Vagina (tissue), 2 donors: ENCODE results near the gene PECR. TPM values are rescaled to one million over a fixed set of nuclear protein-coding genes. Genes with fewer than 3 reads are reported as not detected.

Source experiments
- DNase-seq, 2 donors: peaks; one replicate each; pipeline ENCODE4 v3.0.0-alpha.2; 2017; ENCODE audit errors: extremely low spot score in 2 of 2
- H3K27ac ChIP-seq: fragments of 200-600 bp; sonication (generic); one replicate; pipeline ENCODE4 v1.5.1; 2019
- H3K27me3 ChIP-seq: fragments of 200-600 bp; sonication (generic); one replicate; pipeline ENCODE4 v1.5.1; 2019
- H3K36me3 ChIP-seq, 2 donors: fragments of 200-600 bp; sonication (generic); one replicate each; pipeline ENCODE4 v1.5.1; 2017 to 2019
- H3K4me1 ChIP-seq: fragments of 200-600 bp; sonication (generic); one replicate; pipeline ENCODE4 v1.5.1; 2019
- H3K4me3 ChIP-seq, 2 donors: fragments of 200-600 bp; sonication (generic); 1 replicate in 1 of 2; 2 replicates in 1 of 2; pipeline ENCODE4 v1.5.1; 2016 to 2019
- H3K9me3 ChIP-seq: fragments of 200-600 bp; sonication (generic); one replicate; pipeline ENCODE4 v1.5.1; 2019
- CTCF ChIP-seq, 3 experiments: fragments of 450-650 bp in 2 of 3; fragments of 200-600 bp in 1 of 3; sonication (generic) in 1 of 3; IDR thresholded peaks; one replicate each; pipeline ENCODE4 v1.5.1; 2017 to 2019; ENCODE audit warnings: antibody characterized with exemption in 3 of 3, mild to moderate bottlenecking in 2 of 3, moderate library complexity in 2 of 3
- POLR2A ChIP-seq, 2 donors: fragments of 450-650 bp; IDR thresholded peaks; one replicate each; pipeline ENCODE4 v1.6.1; 2017; ENCODE audit warnings: antibody characterized with exemption in 2 of 2, mild to moderate bottlenecking in 2 of 2, moderate library complexity in 2 of 2
- POLR2AphosphoS5 ChIP-seq, 2 donors: sonication (generic); formaldehyde crosslinking; IDR thresholded peaks; one replicate each; pipeline ENCODE4 v1.9.0; 2017; ENCODE audit warnings: antibody characterized with exemption in 2 of 2, mild to moderate bottlenecking in 2 of 2, low read depth in 1 of 2; ENCODE audit not compliant: insufficient read depth in 1 of 2
- intact Hi-C: fragments of 100-400 bp; cut with DNase I; formaldehyde crosslinking; loops from one replicate; pipeline ENCODE4 v1.15.1; 2023
- total RNA-seq: library from RNA; depleted of rRNA; stranded (reverse); fragments of >200 nt; gene quantifications from one replicate; pipeline ENCODE4 v1.2.3, GENCODE V29; 2016

PECR gene
- total RNA-seq, 1 donor from 2014 or later, result 13.0 TPM

GRCh38 chr2:216059233-216059834 is 22.3 kb downstream of the PECR start:
- Histone ChIP-seq H3K4me1 (no peaks in the 10 kb centered on the region), H3K4me3 (no peak overlapping the region), H3K9me3 (no peaks in the 10 kb centered on the region), H3K27ac (no peak overlapping the region), H3K36me3 (peaks cover 0 to 4% of the 10 kb centered on the region in 2 donors), H3K27me3 (no peaks in the 10 kb centered on the region)
- TF ChIP-seq POLR2A (IDR thresholded peaks at IDR 0.05) (no peak), CTCF (IDR thresholded peaks at IDR 0.05) (no peak), POLR2AphosphoS5 (IDR thresholded peaks at IDR 0.05; ENCODE audit: insufficient read depth in 1 of 2, low read depth in 1 of 2) (no peak)
- no peak for DNase-seq
- intact Hi-C loops, result no loop called here

DNA sequence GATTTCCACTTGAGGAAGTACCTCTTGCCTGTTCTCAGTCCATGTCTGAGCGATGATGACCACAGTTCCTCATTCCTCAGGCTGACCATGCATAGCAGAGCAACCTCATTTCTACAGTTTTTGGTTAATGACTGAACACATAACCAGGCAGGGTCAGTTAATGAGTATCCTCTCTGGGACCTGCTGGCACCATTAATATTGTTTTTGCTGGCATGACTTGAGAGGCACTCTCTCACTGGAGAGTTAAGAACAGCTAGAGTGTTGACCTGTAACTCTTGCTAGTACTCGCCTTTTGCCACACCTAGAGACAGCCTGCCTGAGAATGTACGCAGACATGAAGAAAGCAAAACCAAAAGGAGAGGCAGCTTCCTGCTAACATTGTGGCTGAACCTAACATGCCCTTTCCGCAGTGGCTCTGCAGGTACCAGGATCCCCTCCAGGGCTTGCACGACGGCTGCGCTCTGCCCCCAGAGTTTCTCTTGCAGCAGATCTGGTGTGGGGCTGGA is 23.9 kb downstream of the PECR start:
- Histone ChIP-seq H3K27ac (no peak overlapping the region), H3K4me1 (no peaks in the 10 kb centered on the region), H3K9me3 (no peaks in the 10 kb centered on the region), H3K27me3 (no peaks in the 10 kb centered on the region), H3K36me3 (peaks cover 0 to 4% of the 10 kb centered on the region in 2 donors), H3K4me3 (no peak overlapping the region)
- no peak for DNase-seq
- intact Hi-C loops, result no loop called here
- no peak for TF ChIP-seq CTCF (IDR thresholded peaks at IDR 0.05)
- no peak for TF ChIP-seq POLR2AphosphoS5 (IDR thresholded peaks at IDR 0.05; ENCODE audit: insufficient read depth in 1 of 2, low read depth in 1 of 2)
- no peak for TF ChIP-seq POLR2A (IDR thresholded peaks at IDR 0.05)

DNA sequence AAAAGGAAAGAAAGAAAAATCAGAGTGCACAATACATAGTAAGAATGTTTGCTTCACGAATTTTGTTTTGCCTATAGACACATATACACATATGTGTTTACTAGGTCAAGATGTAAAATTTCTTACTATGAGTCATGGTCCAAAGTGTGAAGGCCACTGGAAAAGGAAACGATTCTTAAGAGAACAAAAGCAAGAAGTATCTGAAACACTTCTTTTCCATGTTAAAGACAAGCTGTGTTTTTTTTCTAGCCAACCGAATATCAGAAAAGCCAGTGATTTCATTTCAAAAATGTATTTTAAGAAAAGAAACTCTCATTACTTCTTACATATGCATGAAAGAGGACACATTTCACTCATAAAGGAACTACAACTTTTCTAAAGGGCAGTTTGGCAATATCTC is 24.9 kb downstream of the PECR start:
- Histone ChIP-seq H3K9me3 (no peaks in the 10 kb centered on the region), H3K27ac (no peak overlapping the region), H3K4me3 (no peak overlapping the region), H3K36me3 (no peaks in the 10 kb centered on the region), H3K4me1 (no peaks in the 10 kb centered on the region), H3K27me3 (no peaks in the 10 kb centered on the region)
- TF ChIP-seq CTCF (IDR thresholded peaks at IDR 0.05), result no peak
- no peak for TF ChIP-seq POLR2AphosphoS5 (IDR thresholded peaks at IDR 0.05; ENCODE audit: insufficient read depth in 1 of 2, low read depth in 1 of 2)
- no peak for TF ChIP-seq POLR2A (IDR thresholded peaks at IDR 0.05)
- DNase-seq, result no peak
- intact Hi-C loops, result no loop called here

GRCh38 chr2:216055680-216056079 is 25.9 kb downstream of the PECR start:
- intact Hi-C loops, result no loop called here
- TF ChIP-seq POLR2AphosphoS5 (IDR thresholded peaks at IDR 0.05; ENCODE audit: insufficient read depth in 1 of 2, low read depth in 1 of 2) (no peak), CTCF (IDR thresholded peaks at IDR 0.05) (no peak), POLR2A (IDR thresholded peaks at IDR 0.05) (no peak)
- H3K4me3 ChIP-seq, result no peak overlapping the region
- H3K36me3 ChIP-seq, result no peaks in the 10 kb centered on the region
- H3K4me1 ChIP-seq, result no peaks in the 10 kb centered on the region
- no peak overlapping the region for H3K27ac ChIP-seq
- H3K9me3 ChIP-seq, result no peaks in the 10 kb centered on the region
- H3K27me3 ChIP-seq, result no peaks in the 10 kb centered on the region
- DNase-seq, result no peak

DNA sequence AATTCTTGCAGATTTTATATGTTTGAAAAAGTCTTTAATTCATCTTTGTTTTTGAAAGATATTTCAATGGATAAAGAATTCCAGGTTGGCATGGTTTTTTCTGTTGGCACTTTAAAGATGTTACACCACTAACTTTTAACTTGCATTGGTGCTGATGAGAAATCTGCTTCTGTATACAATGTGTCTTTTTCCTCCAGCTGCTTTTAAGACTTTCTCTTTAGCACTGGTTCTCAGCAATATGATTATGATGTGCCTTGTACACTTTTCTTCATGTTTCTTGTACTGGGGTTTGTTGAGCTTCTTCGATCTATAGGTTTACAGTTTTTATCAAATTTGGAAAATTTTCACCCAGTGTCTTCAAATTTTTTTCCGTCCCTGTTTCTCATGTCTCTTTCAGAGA is 29.2 kb downstream of the PECR start:
- no peak for DNase-seq
- no peaks in the 10 kb centered on the region for H3K9me3 ChIP-seq
- no peaks in the 10 kb centered on the region for H3K27me3 ChIP-seq
- H3K4me3 ChIP-seq, result no peak overlapping the region
- no peaks in the 10 kb centered on the region for H3K36me3 ChIP-seq
- H3K27ac ChIP-seq, result no peak overlapping the region
- no peak for TF ChIP-seq POLR2AphosphoS5 (IDR thresholded peaks at IDR 0.05; ENCODE audit: insufficient read depth in 1 of 2, low read depth in 1 of 2)
- TF ChIP-seq CTCF (IDR thresholded peaks at IDR 0.05), result no peak
- TF ChIP-seq POLR2A (IDR thresholded peaks at IDR 0.05), result no peak
- H3K4me1 ChIP-seq, result no peaks in the 10 kb centered on the region
- intact Hi-C loops, result no loop called here
